Measurements from ENCODE around the gene TTC27.
"Not testable (repeated sequence)": the region's sequence is repeated elsewhere in the genome, so short reads cannot be mapped to it uniquely, and the experiment has no call there.

TTC27 gene

DNA sequence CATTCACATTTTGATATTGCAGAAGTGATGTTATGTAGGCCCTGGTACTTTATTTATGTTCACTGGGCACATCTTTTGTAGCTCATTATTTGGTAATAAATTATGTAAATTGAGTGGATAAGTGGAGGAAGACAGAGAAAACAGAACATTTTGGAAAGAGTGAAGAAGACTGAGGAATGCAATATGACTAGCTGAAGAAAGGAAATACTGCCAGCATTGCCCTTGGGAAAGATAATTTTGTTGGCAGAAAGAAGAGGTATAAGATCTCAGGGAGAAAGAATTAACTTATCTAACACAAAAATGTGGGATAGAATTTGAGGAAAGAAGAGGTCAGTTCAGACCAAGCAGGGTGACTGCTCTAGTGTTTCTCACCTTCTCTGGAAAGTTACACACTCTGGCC is 118.8 kb downstream of the TTC27 start:
- no peak for TF ChIP-seq FOXA1 (IDR thresholded peaks at IDR 0.05)
- TF ChIP-seq SP1 (IDR thresholded peaks at IDR 0.05): no peak
- TF ChIP-seq NFRKB (IDR thresholded peaks at IDR 0.05): no peak
- TF ChIP-seq ZNF384 (IDR thresholded peaks at IDR 0.05): no peak
- ChIA-PET POLR2A (no interaction called here), CTCF (no interaction called here)
- no peak for DNase-seq (ENCODE audit: extremely low spot score)

GRCh38 chr2:32748158-32748557 is 120.3 kb downstream of the TTC27 start:
- CTCF ChIA-PET: interaction anchor here (0.6 kb wide), 1 partner anchor 77 kb away, joined by 3 read pairs; no protein-coding TSS in a partner anchor
- POLR2A ChIA-PET: no interaction called here
- no peak for DNase-seq (ENCODE audit: extremely low spot score)
- TF ChIP-seq SP1 (IDR thresholded peaks at IDR 0.05) (no peak), ELF4 (IDR thresholded peaks at IDR 0.05) (no peak), FOXM1 (IDR thresholded peaks at IDR 0.05; ENCODE audit: borderline replicate concordance) (no peak), FOXK2 (IDR thresholded peaks at IDR 0.05) (no peak), HDGF (IDR thresholded peaks at IDR 0.05; ENCODE audit: borderline replicate concordance) (no peak)

DNA sequence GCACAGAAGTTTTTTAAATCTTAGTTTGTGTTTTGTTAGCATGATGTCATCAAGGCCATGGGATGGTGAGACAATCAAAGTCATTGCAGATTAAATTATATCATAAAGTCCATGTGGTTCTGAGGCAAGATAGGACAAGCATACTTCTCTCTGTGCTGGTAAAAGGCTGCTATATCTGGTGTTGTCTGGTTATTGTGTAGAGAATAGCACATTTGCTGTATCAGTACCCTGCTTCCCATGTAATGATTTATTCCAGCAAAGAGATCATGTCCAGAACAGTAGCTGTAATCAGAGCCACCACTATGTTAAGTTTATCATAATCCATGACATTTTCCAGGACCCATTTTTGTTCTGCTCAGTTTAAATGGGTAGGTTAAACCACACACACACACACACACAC is 123.0 kb downstream of the TTC27 start:
- CTCF ChIA-PET: no interaction called here
- TF ChIP-seq TARDBP (IDR thresholded peaks at IDR 0.05) (no peak), SUZ12 (IDR thresholded peaks at IDR 0.05) (no peak), LEF1 (IDR thresholded peaks at IDR 0.05; ENCODE audit: borderline replicate concordance) (no peak), FOXK2 (IDR thresholded peaks at IDR 0.05) (no peak), FOXA1 (IDR thresholded peaks at IDR 0.05) (no peak), HDGF (IDR thresholded peaks at IDR 0.05; ENCODE audit: borderline replicate concordance) (no peak), CTBP1 (IDR thresholded peaks at IDR 0.05; ENCODE audit: borderline replicate concordance) (no peak), ELF4 (IDR thresholded peaks at IDR 0.05) (no peak), ARNT (IDR thresholded peaks at IDR 0.05) (no peak), FOXM1 (IDR thresholded peaks at IDR 0.05; ENCODE audit: borderline replicate concordance) (no peak), L3MBTL2 (conservative IDR thresholded peaks at IDR 0.05) (no peak), ZNF384 (IDR thresholded peaks at IDR 0.05) (no peak), PKNOX1 (IDR thresholded peaks at IDR 0.05) (no peak), NFRKB (IDR thresholded peaks at IDR 0.05) (no peak), BHLHE40 (IDR thresholded peaks at IDR 0.05; ENCODE audit: borderline replicate concordance) (no peak), SP1 (IDR thresholded peaks at IDR 0.05) (no peak)
- no peak for DNase-seq (ENCODE audit: extremely low spot score)
- POLR2A ChIA-PET: no interaction called here

DNA sequence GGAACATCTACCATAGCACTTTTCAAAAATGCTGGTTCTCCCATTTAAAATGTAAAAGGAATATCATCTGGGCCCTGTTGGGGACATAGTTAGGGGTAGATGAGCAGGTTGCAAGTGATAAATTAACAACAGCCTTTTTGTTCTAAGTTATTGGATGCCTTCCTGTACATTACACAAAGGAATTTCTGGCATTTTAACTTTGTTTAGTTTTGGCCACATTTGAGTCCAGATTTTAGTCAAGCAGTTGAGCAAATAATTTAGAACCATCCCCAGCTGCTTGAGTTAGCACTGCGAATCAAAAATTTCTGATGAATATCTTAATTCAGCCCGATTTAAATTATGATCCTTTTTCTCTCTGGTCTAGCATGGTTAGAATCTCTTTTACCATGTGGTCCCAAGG is 124.4 kb downstream of the TTC27 start:
- ChIA-PET CTCF (no interaction called here), POLR2A (no interaction called here)
- TF ChIP-seq FOXA1 (IDR thresholded peaks at IDR 0.05) (no peak), FOXM1 (IDR thresholded peaks at IDR 0.05; ENCODE audit: borderline replicate concordance) (no peak), PKNOX1 (IDR thresholded peaks at IDR 0.05) (no peak), ELF4 (IDR thresholded peaks at IDR 0.05) (no peak), ZNF384 (IDR thresholded peaks at IDR 0.05) (no peak), HDGF (IDR thresholded peaks at IDR 0.05; ENCODE audit: borderline replicate concordance) (no peak), L3MBTL2 (conservative IDR thresholded peaks at IDR 0.05) (no peak), BHLHE40 (IDR thresholded peaks at IDR 0.05; ENCODE audit: borderline replicate concordance) (no peak), SUZ12 (IDR thresholded peaks at IDR 0.05) (no peak), LEF1 (IDR thresholded peaks at IDR 0.05; ENCODE audit: borderline replicate concordance) (no peak)
- no peak for DNase-seq (ENCODE audit: extremely low spot score)

DNA sequence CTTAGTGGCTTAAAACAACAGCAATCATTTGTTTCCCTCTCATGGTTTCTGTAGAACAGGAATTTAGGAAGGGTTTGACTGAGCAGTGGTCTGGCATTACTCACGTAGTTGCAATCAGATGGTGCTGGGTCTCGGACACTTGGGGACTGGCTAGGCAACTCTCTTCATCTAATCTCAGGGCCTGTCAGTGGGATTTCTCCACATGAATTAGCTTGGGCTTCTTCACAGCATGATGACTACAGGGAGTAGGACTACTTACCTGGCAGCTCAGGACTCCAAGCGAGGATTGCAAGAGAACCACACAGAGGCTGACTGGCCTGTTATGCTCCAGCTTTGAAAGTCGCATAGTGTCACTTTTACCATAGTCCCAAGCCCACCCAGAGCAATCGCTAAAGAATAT is 125.1 kb downstream of the TTC27 start:
- ChIA-PET POLR2A (no interaction called here), CTCF (no interaction called here)
- DNase-seq (ENCODE audit: extremely low spot score): no peak
- TF ChIP-seq NFRKB (IDR thresholded peaks at IDR 0.05) (no peak), HDGF (IDR thresholded peaks at IDR 0.05; ENCODE audit: borderline replicate concordance) (no peak), LEF1 (IDR thresholded peaks at IDR 0.05; ENCODE audit: borderline replicate concordance) (no peak), PKNOX1 (IDR thresholded peaks at IDR 0.05) (no peak), ELF4 (IDR thresholded peaks at IDR 0.05) (no peak), ZNF384 (IDR thresholded peaks at IDR 0.05) (no peak), FOXA1 (IDR thresholded peaks at IDR 0.05) (no peak), SUZ12 (IDR thresholded peaks at IDR 0.05) (no peak), SP1 (IDR thresholded peaks at IDR 0.05) (no peak), FOXM1 (IDR thresholded peaks at IDR 0.05; ENCODE audit: borderline replicate concordance) (no peak), FOXK2 (IDR thresholded peaks at IDR 0.05) (no peak), ARNT (IDR thresholded peaks at IDR 0.05) (no peak), BHLHE40 (IDR thresholded peaks at IDR 0.05; ENCODE audit: borderline replicate concordance) (no peak), CTBP1 (IDR thresholded peaks at IDR 0.05; ENCODE audit: borderline replicate concordance) (no peak), TARDBP (IDR thresholded peaks at IDR 0.05) (no peak), L3MBTL2 (conservative IDR thresholded peaks at IDR 0.05) (no peak)

- DNase-seq (ENCODE audit: extremely low spot score); POLR2A ChIA-PET; CTCF ChIA-PET: not testable (repeated sequence)
Observed at GRCh38 chr2:32754676-32755075, 126.8 kb downstream of the TTC27 start.

- DNase-seq (ENCODE audit: extremely low spot score): no peak
- CTCF ChIA-PET: no interaction called here
- TF ChIP-seq NFRKB (IDR thresholded peaks at IDR 0.05): no peak
- TF ChIP-seq CTBP1 (IDR thresholded peaks at IDR 0.05; ENCODE audit: borderline replicate concordance): no peak
- no peak for TF ChIP-seq ARNT (IDR thresholded peaks at IDR 0.05)
- no peak for TF ChIP-seq HDGF (IDR thresholded peaks at IDR 0.05; ENCODE audit: borderline replicate concordance)
- no peak for TF ChIP-seq FOXM1 (IDR thresholded peaks at IDR 0.05; ENCODE audit: borderline replicate concordance)
- no peak for TF ChIP-seq FOXA1 (IDR thresholded peaks at IDR 0.05)
- TF ChIP-seq SP1 (IDR thresholded peaks at IDR 0.05): no peak
- no peak for TF ChIP-seq BHLHE40 (IDR thresholded peaks at IDR 0.05; ENCODE audit: borderline replicate concordance)
- no peak for TF ChIP-seq PKNOX1 (IDR thresholded peaks at IDR 0.05)
- TF ChIP-seq L3MBTL2 (conservative IDR thresholded peaks at IDR 0.05): no peak
- TF ChIP-seq ELF4 (IDR thresholded peaks at IDR 0.05): no peak
- TF ChIP-seq FOXK2 (IDR thresholded peaks at IDR 0.05): no peak
- TF ChIP-seq LEF1 (IDR thresholded peaks at IDR 0.05; ENCODE audit: borderline replicate concordance): no peak
- no peak for TF ChIP-seq TARDBP (IDR thresholded peaks at IDR 0.05)
- no peak for TF ChIP-seq SUZ12 (IDR thresholded peaks at IDR 0.05)
- POLR2A ChIA-PET: no interaction called here
Observed at GRCh38 chr2:32755666-32756065, 127.8 kb downstream of the TTC27 start.

Measured in HEK293T (cell line).